Measurements from ENCODE around the gene HSD17B1. TPM values are rescaled to one million over a fixed set of nuclear protein-coding genes. Genes with fewer than 3 reads are reported as not detected.

HSD17B1 gene
- total RNA-seq, 1 experiment from 2014 or later: 1.5 TPM

- Histone ChIP-seq H2AFZ (ENCODE audit: low read length) (no peak overlapping the region), H4K20me1 (ENCODE audit: control insufficient read depth, insufficient read depth, insufficient read length) (no peaks in the 10 kb centered on the region), H4K8ac (replicated peaks; ENCODE audit: insufficient read length, low read depth, low read length) (no peak overlapping the region), H2BK12ac (ENCODE audit: insufficient read length, low read depth, low read length) (no peak overlapping the region), H3K23me2 (ENCODE audit: insufficient read length, low read depth, low read length, poor library complexity, severe bottlenecking) (no peaks in the 10 kb centered on the region), H2AK5ac (ENCODE audit: insufficient read length, low read length) (no peak overlapping the region), H3K56ac (ENCODE audit: insufficient read length, low read depth, low read length) (no peak overlapping the region), H3K4ac (ENCODE audit: low read depth, low read length) (no peak overlapping the region), H3K27ac (ENCODE audit: insufficient read length, low read depth, low read length) (no peak overlapping the region), H2BK20ac (ENCODE audit: low read depth, low read length, poor library complexity, severe bottlenecking) (no peak overlapping the region), H2BK5ac (ENCODE audit: insufficient read length, low read length) (no peak overlapping the region), H3K4me1 (ENCODE audit: insufficient read depth, low read length) (no peaks in the 10 kb centered on the region), H3K79me2 (ENCODE audit: insufficient read depth, low read length) (no peaks in the 10 kb centered on the region), H3K27me3 (ENCODE audit: insufficient read depth, low read length) (no peaks in the 10 kb centered on the region), H3K18ac (ENCODE audit: insufficient read length, low read depth, low read length) (no peak overlapping the region), H3K9me3 (ENCODE audit: control insufficient read depth, low read depth, low read length) (no peaks in the 10 kb centered on the region), H3K79me1 (ENCODE audit: insufficient read depth, low read depth, low read length, poor library complexity, severe bottlenecking) (no peaks in the 10 kb centered on the region), H3K9ac (ENCODE audit: extremely low read depth, insufficient read length, low read length) (no peak overlapping the region), H4K5ac (ENCODE audit: insufficient read length, low read depth, low read length) (no peak overlapping the region), H4K91ac (ENCODE audit: insufficient read length, low read depth, low read length) (no peak overlapping the region), H2BK120ac (ENCODE audit: low read depth, low read length, poor library complexity, severe bottlenecking) (no peak overlapping the region), H3T11ph (ENCODE audit: low read length) (no peak overlapping the region), H3K14ac (ENCODE audit: insufficient read depth, low read length) (no peak overlapping the region), H2BK15ac (ENCODE audit: low read depth, low read length) (no peak overlapping the region), H3K23ac (ENCODE audit: insufficient read length, low read depth, low read length) (no peak overlapping the region), H3K4me2 (ENCODE audit: insufficient read depth, insufficient read length, low read length) (no peak overlapping the region)
- H3K36me3 Mint-ChIP-seq (ENCODE audit: insufficient read depth in 1 of 3, low read depth in 3 of 3): peaks cover 0 to 19% (median 16%) of the 10 kb centered on the region in 3 experiments; a peak in 6 of 7 replicates
- peaks cover 21% of the 10 kb centered on the region for H3K27me3 Mint-ChIP-seq (ENCODE audit: low read depth)
- no peak overlapping the region for H3K27ac Mint-ChIP-seq
- no CpG with 5 or more reads among the region's 6 CpGs for WGBS (ENCODE audit: extremely low coverage, insufficient read length, low lambda C conversion rate)
- H3K4me3 Mint-ChIP-seq: no peak overlapping the region
- no peak for TF ChIP-seq CTCF (conservative IDR thresholded peaks at IDR 0.05)
- H3K9me3 Mint-ChIP-seq: 0 out of 5 replicates have a peak, but pooled peaks cover 0 to 3% of the 10 kb centered on the region in 2 experiments
- peaks cover 3 to 11% of the 10 kb centered on the region in 2 experiments; a peak in 3 of 4 replicates for H3K4me1 Mint-ChIP-seq
- DNase-seq: no peak
Observed at GRCh38 chr17:42526031-42526444, 26.7 kb upstream of the HSD17B1 start.
